MM.1S (cell line): ENCODE results near the gene ALKBH5.

Experiments
- DNase-seq: peaks from one replicate; pipeline ENCODE4 v3.0.0-alpha.2; 2015
- H2AFZ ChIP-seq: fragments of 300-600 bp; sonication (generic); 2 replicates; pipeline ENCODE4 v1.6.0; 2016; ENCODE audit warnings: antibody characterized with exemption, low read length
- H3F3A ChIP-seq: fragments of 300-600 bp; sonication (generic); 2 replicates; pipeline ENCODE4 v1.6.1; 2016; ENCODE audit warnings: mild to moderate bottlenecking, antibody characterized with exemption, low read length, moderate library complexity, mixed read lengths; ENCODE audit not compliant: insufficient read depth
- H3K27ac ChIP-seq: fragments of 300-600 bp; sonication (generic); 2 replicates; pipeline ENCODE4 v1.5.1; 2016; ENCODE audit warnings: mild to moderate bottlenecking, low read length
- H3K27me3 ChIP-seq: fragments of 300-600 bp; sonication (generic); replicated peaks from 2 replicates; pipeline ENCODE4 v1.6.0; 2016; ENCODE audit warnings: low read length; ENCODE audit not compliant: insufficient read depth
- H3K36me3 ChIP-seq: fragments of 300-600 bp; sonication (generic); replicated peaks from 2 replicates; pipeline ENCODE4 v1.6.1; 2016; ENCODE audit warnings: mild to moderate bottlenecking, low read length, mixed read lengths; ENCODE audit not compliant: insufficient read depth
- H3K4me1 ChIP-seq: fragments of 300-600 bp; sonication (generic); 2 replicates; pipeline ENCODE4 v1.6.1; 2016; ENCODE audit warnings: low read length, mixed read lengths
- H3K4me2 ChIP-seq: fragments of 300-600 bp; sonication (generic); 2 replicates; pipeline ENCODE4 v1.6.0; 2016; ENCODE audit warnings: low read depth, low read length
- H3K4me3 ChIP-seq: fragments of 300-600 bp; sonication (generic); 2 replicates; pipeline ENCODE4 v1.5.1; 2016; ENCODE audit warnings: low read length, mixed read lengths
- H3K79me2 ChIP-seq: fragments of 300-600 bp; sonication (generic); 2 replicates; pipeline ENCODE4 v1.6.1; 2016; ENCODE audit warnings: mixed run types, low read length, mixed read lengths
- H3K9ac ChIP-seq: fragments of 300-600 bp; sonication (generic); 2 replicates; pipeline ENCODE4 v1.6.1; 2016; ENCODE audit warnings: low read length, mixed read lengths
- H3K9me2 ChIP-seq: fragments of 300-600 bp; sonication (generic); replicated peaks from 2 replicates; pipeline ENCODE4 v1.6.1; 2016; ENCODE audit warnings: mild to moderate bottlenecking, low read length, mixed read lengths; ENCODE audit not compliant: insufficient read depth
- H3K9me3 ChIP-seq: fragments of 300-600 bp; sonication (generic); replicated peaks from 2 replicates; pipeline ENCODE4 v1.6.1; 2016; ENCODE audit warnings: mild to moderate bottlenecking, low read length, mixed read lengths; ENCODE audit not compliant: insufficient read depth
- H4K20me1 ChIP-seq: fragments of 300-600 bp; sonication (generic); 2 replicates; pipeline ENCODE4 v1.6.1; 2016; ENCODE audit warnings: mild to moderate bottlenecking, low read length, moderate library complexity, mixed read lengths; ENCODE audit not compliant: insufficient read depth
- CTCF ChIP-seq: fragments of 300-600 bp; sonication (generic); IDR thresholded peaks from 2 replicates; pipeline ENCODE4 v1.5.1; 2016; ENCODE audit warnings: antibody characterized with exemption, low read length, mixed read lengths
- EZH2 ChIP-seq: fragments of 300-600 bp; sonication (generic); optimal IDR thresholded peaks from 2 replicates; pipeline ENCODE3; 2017; ENCODE audit warnings: low read depth, mild to moderate bottlenecking, antibody characterized with exemption, low read length, mixed read lengths
- EZH2phosphoT487 ChIP-seq: fragments of 300-600 bp; sonication (generic); IDR thresholded peaks from 2 replicates; pipeline ENCODE4 v1.6.1; 2018; ENCODE audit warnings: antibody characterized with exemption, low read length

Gene ALKBH5

GRCh38 chr17:18139092-18139491, 44.5 kb upstream of the ALKBH5 start:
- no peak for DNase-seq
- H3K27me3 ChIP-seq = no peaks in the 10 kb centered on the region
- no peaks in the 10 kb centered on the region for H3K9me2 ChIP-seq
- TF ChIP-seq EZH2phosphoT487 = no peak
- no peak for TF ChIP-seq EZH2
- TF ChIP-seq CTCF = no peak
- H3K27ac ChIP-seq = no peak overlapping the region
- no peak overlapping the region for H3K9ac ChIP-seq
- no peaks in the 10 kb centered on the region for H3F3A ChIP-seq
- H3K9me3 ChIP-seq = no peaks in the 10 kb centered on the region
- no peak overlapping the region for H3K4me2 ChIP-seq
- H3K36me3 ChIP-seq = no peaks in the 10 kb centered on the region
- no peak overlapping the region for H3K4me3 ChIP-seq
- H3K79me2 ChIP-seq = no peaks in the 10 kb centered on the region
- H3K4me1 ChIP-seq = no peaks in the 10 kb centered on the region
- no peak overlapping the region for H2AFZ ChIP-seq
- H4K20me1 ChIP-seq = no peaks in the 10 kb centered on the region

GRCh38 chr17:18139498-18139897, 44.1 kb upstream of the ALKBH5 start:
- Histone ChIP-seq H3K9me3 (no peaks in the 10 kb centered on the region), H3K36me3 (no peaks in the 10 kb centered on the region), H3K4me1 (no peaks in the 10 kb centered on the region), H3F3A (no peaks in the 10 kb centered on the region), H4K20me1 (no peaks in the 10 kb centered on the region), H3K79me2 (no peaks in the 10 kb centered on the region), H3K4me2 (no peak overlapping the region), H3K9me2 (no peaks in the 10 kb centered on the region), H2AFZ (no peak overlapping the region), H3K27ac (no peak overlapping the region), H3K27me3 (no peaks in the 10 kb centered on the region), H3K4me3 (no peak overlapping the region), H3K9ac (no peak overlapping the region)
- TF ChIP-seq EZH2phosphoT487 (no peak), EZH2 (no peak), CTCF (no peak)
- DNase-seq = no peak

GRCh38 chr17:18139949-18140348, 43.7 kb upstream of the ALKBH5 start:
- H3K36me3 ChIP-seq = no peaks in the 10 kb centered on the region
- no peaks in the 10 kb centered on the region for H3F3A ChIP-seq
- H2AFZ ChIP-seq = no peak overlapping the region
- H3K27me3 ChIP-seq = no peaks in the 10 kb centered on the region
- no peak overlapping the region for H3K9ac ChIP-seq
- H3K27ac ChIP-seq = no peak overlapping the region
- no peaks in the 10 kb centered on the region for H3K9me2 ChIP-seq
- no peaks in the 10 kb centered on the region for H3K79me2 ChIP-seq
- no peaks in the 10 kb centered on the region for H3K4me1 ChIP-seq
- DNase-seq = no peak
- no peak for TF ChIP-seq EZH2
- no peak for TF ChIP-seq CTCF
- no peak for TF ChIP-seq EZH2phosphoT487
- H3K4me3 ChIP-seq = no peak overlapping the region
- no peak overlapping the region for H3K4me2 ChIP-seq
- H4K20me1 ChIP-seq = no peaks in the 10 kb centered on the region
- H3K9me3 ChIP-seq = no peaks in the 10 kb centered on the region
